Fibroblast of lung (primary cell): ENCODE measurements around the gene HMG20B.

Experiments
- EZH2 ChIP-seq: IDR thresholded peaks from 2 replicates; pipeline ENCODE4 v1.5.1; 2012; ENCODE audit warnings: low read length, control low read depth, mild to moderate bottlenecking; ENCODE audit errors: missing control alignments
- TF ChIP-seq, protein P1 (sequence below), 2 donors: IDR thresholded peaks in 1 of 2; conservative IDR thresholded peaks in 1 of 2; 1 replicate in 1 of 2; 2 replicates in 1 of 2; pipeline ENCODE4 v1.5.1; 2011 to 2012; ENCODE audit warnings: low read length in 2 of 2, control low read depth in 1 of 2, inconsistent platforms in 1 of 2, low read depth in 1 of 2, mild to moderate bottlenecking in 1 of 2

- TF ChIP-seq, protein P1, sequence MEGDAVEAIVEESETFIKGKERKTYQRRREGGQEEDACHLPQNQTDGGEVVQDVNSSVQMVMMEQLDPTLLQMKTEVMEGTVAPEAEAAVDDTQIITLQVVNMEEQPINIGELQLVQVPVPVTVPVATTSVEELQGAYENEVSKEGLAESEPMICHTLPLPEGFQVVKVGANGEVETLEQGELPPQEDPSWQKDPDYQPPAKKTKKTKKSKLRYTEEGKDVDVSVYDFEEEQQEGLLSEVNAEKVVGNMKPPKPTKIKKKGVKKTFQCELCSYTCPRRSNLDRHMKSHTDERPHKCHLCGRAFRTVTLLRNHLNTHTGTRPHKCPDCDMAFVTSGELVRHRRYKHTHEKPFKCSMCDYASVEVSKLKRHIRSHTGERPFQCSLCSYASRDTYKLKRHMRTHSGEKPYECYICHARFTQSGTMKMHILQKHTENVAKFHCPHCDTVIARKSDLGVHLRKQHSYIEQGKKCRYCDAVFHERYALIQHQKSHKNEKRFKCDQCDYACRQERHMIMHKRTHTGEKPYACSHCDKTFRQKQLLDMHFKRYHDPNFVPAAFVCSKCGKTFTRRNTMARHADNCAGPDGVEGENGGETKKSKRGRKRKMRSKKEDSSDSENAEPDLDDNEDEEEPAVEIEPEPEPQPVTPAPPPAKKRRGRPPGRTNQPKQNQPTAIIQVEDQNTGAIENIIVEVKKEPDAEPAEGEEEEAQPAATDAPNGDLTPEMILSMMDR (conservative IDR thresholded peaks at IDR 0.05 in 1 of 2, IDR thresholded peaks at IDR 0.05 in 1 of 2; ENCODE audit: low read depth in 1 of 2, low read length in 2 of 2) = no peak
- no peak for TF ChIP-seq EZH2
These were observed 33.0 kb upstream of the HMG20B start for GRCh38 chr19:3539756-3540118.
